HepG2 (cell line): Measurements from ENCODE around the gene KMT2E. TPM values are rescaled to one million over a fixed set of nuclear protein-coding genes. Genes with fewer than 3 reads are reported as not detected.

Experiments used
- CBX5 ChIP-seq: sonication (generic); formaldehyde crosslinking; IDR thresholded peaks from 2 replicates; pipeline ENCODE4 v1.4.0; 2020; ENCODE audit warnings: missing genetic modification reagents, borderline replicate concordance
- DNMT3B ChIP-seq: conservative IDR thresholded peaks from 2 replicates; pipeline ENCODE4 v1.6.1; 2016; ENCODE audit warnings: missing biosample characterization, control low read depth
- KDM4B ChIP-seq: sonication (generic); formaldehyde crosslinking; IDR thresholded peaks from 2 replicates; pipeline ENCODE4 v1.4.0; 2020; ENCODE audit warnings: missing genetic modification reagents
- NFAT5 ChIP-seq: sonication (generic); formaldehyde crosslinking; IDR thresholded peaks from 2 replicates; pipeline ENCODE4 v1.4.0; 2020; ENCODE audit warnings: missing genetic modification reagents
- NR2C2 ChIP-seq: sonication (generic); formaldehyde crosslinking; IDR thresholded peaks from 2 replicates; pipeline ENCODE4 v1.4.0; 2020; ENCODE audit warnings: missing genetic modification reagents, mild to moderate bottlenecking, moderate library complexity, borderline replicate concordance
- POGZ ChIP-seq: sonication (generic); formaldehyde crosslinking; IDR thresholded peaks from 2 replicates; pipeline ENCODE4 v1.4.0; 2020; ENCODE audit warnings: mild to moderate bottlenecking, missing genetic modification reagents
- POLR2AphosphoS5 ChIP-seq: IDR thresholded peaks from 2 replicates; pipeline ENCODE4 v1.6.1; 2012; ENCODE audit warnings: low read depth, low read length
- RFX5 ChIP-seq: IDR thresholded peaks from 2 replicates; pipeline ENCODE4 v1.6.1; 2011; ENCODE audit warnings: low read depth, low read length, improper control_type of control experiment
- SSRP1 ChIP-seq: IDR thresholded peaks from 2 replicates; pipeline ENCODE4 v1.6.1; 2016; ENCODE audit warnings: control low read depth
- TSC22D2 ChIP-seq: sonication (generic); formaldehyde crosslinking; IDR thresholded peaks from 2 replicates; pipeline ENCODE4 v1.5.1; 2020; ENCODE audit warnings: missing genetic modification reagents, mild to moderate bottlenecking, borderline replicate concordance
- ZKSCAN1 ChIP-seq: fragments of 150-350 bp; IDR thresholded peaks from 2 replicates; pipeline ENCODE4 v1.6.1; 2014; ENCODE audit warnings: low read length
- ZNF232 ChIP-seq: sonication (generic); formaldehyde crosslinking; IDR thresholded peaks from 2 replicates; pipeline ENCODE4 v1.4.0; 2020; ENCODE audit warnings: missing genetic modification reagents, borderline replicate concordance
- ZNF275 ChIP-seq: sonication (generic); formaldehyde crosslinking; IDR thresholded peaks from 2 replicates; pipeline ENCODE4 v1.8.0; 2022; ENCODE audit warnings: missing genetic modification reagents, mild to moderate bottlenecking, inconsistent platforms, borderline replicate concordance
- ZNF746 ChIP-seq: sonication (generic); formaldehyde crosslinking; IDR thresholded peaks from 2 replicates; pipeline ENCODE4 v1.8.0; 2022; ENCODE audit warnings: mild to moderate bottlenecking, missing genetic modification reagents
- ZNF784 ChIP-seq: sonication (generic); formaldehyde crosslinking; IDR thresholded peaks from 2 replicates; pipeline ENCODE4 v1.5.1; 2020; ENCODE audit warnings: missing genetic modification reagents, mild to moderate bottlenecking, borderline replicate concordance
- polyA plus RNA-seq, 8 experiments: library from polyadenylated mRNA; depleted of rRNA in 3 of 8; stranded (reverse) in 7 of 8; unstranded in 1 of 8; fragments of >200 nt; fragmentation: Illumina TruSeq in 4 of 8; extraction: Trizol in 4 of 8; gene quantifications; 2 replicates each; pipeline versions ENCODE4 v1.2.1 to v1.2.3, GENCODE V29; 2011 to 2016; ENCODE audit warnings: low read depth in 4 of 8, missing spikeins in 1 of 8, mixed read lengths in 1 of 8; ENCODE audit not compliant: insufficient read depth in 1 of 8
- total RNA-seq, 5 experiments: library from RNA; depleted of rRNA; stranded (reverse); fragments of >200 nt; fragmentation: Illumina TruSeq; extraction: Trizol; gene quantifications; 2 replicates each; pipeline ENCODE4 v1.2.3, GENCODE V29; 2016; ENCODE audit warnings: low read depth in 1 of 5
- TF ChIP-seq, protein P1 (sequence below): sonication (generic); formaldehyde crosslinking; IDR thresholded peaks from 2 replicates; pipeline ENCODE4 v1.4.0; 2020; ENCODE audit warnings: missing genetic modification reagents
- TF ChIP-seq, protein P2 (sequence below): sonication (generic); formaldehyde crosslinking; IDR thresholded peaks from 2 replicates; pipeline ENCODE4 v1.4.0; 2020; ENCODE audit warnings: mild to moderate bottlenecking, missing genetic modification reagents, borderline replicate concordance

The KMT2E gene
- total and polyA plus RNA-seq, 2 of the 13 experiments (the other 11 are each of a cell fraction or from before 2014, with no cell fraction given): 6.3 to 24.4 TPM

GRCh38 chr7:105013221-105013815 lies 687 bp upstream of the KMT2E start (continued):
- TF ChIP-seq ZNF784 (CRISPR knock-in tag): no peak
- peak; percentile 50; the same call in 1 of the 2 replicates for TF ChIP-seq NR2C2 (CRISPR knock-in tag)
- TF ChIP-seq DNMT3B (CRISPR knock-in tag): no peak
- no peak for TF ChIP-seq KDM4B
- TF ChIP-seq, protein P1, sequence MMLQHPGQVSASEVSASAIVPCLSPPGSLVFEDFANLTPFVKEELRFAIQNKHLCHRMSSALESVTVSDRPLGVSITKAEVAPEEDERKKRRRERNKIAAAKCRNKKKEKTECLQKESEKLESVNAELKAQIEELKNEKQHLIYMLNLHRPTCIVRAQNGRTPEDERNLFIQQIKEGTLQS (CRISPR knock-in tag): no peak
- peak; percentile 1; the same call in 1 of the 2 replicates for TF ChIP-seq ZNF746 (CRISPR knock-in tag)
- no peak for TF ChIP-seq POGZ (CRISPR knock-in tag)
- no peak for TF ChIP-seq ZKSCAN1
- TF ChIP-seq POLR2AphosphoS5: peak; percentile 67
- TF ChIP-seq TSC22D2 (CRISPR knock-in tag): 0 out of 2 replicates have a peak, but pooled peaks have one; percentile 24
- TF ChIP-seq CBX5 (CRISPR knock-in tag): 0 out of 2 replicates have a peak, but pooled peaks have one; percentile 27
- TF ChIP-seq NFAT5 (CRISPR knock-in tag): no peak
- peak; percentile 9; the same call in 1 of the 2 replicates for TF ChIP-seq ZNF275 (CRISPR knock-in tag)
- no peak for TF ChIP-seq RFX5
- no peak for TF ChIP-seq ZNF232 (CRISPR knock-in tag)
- TF ChIP-seq, protein P2, sequence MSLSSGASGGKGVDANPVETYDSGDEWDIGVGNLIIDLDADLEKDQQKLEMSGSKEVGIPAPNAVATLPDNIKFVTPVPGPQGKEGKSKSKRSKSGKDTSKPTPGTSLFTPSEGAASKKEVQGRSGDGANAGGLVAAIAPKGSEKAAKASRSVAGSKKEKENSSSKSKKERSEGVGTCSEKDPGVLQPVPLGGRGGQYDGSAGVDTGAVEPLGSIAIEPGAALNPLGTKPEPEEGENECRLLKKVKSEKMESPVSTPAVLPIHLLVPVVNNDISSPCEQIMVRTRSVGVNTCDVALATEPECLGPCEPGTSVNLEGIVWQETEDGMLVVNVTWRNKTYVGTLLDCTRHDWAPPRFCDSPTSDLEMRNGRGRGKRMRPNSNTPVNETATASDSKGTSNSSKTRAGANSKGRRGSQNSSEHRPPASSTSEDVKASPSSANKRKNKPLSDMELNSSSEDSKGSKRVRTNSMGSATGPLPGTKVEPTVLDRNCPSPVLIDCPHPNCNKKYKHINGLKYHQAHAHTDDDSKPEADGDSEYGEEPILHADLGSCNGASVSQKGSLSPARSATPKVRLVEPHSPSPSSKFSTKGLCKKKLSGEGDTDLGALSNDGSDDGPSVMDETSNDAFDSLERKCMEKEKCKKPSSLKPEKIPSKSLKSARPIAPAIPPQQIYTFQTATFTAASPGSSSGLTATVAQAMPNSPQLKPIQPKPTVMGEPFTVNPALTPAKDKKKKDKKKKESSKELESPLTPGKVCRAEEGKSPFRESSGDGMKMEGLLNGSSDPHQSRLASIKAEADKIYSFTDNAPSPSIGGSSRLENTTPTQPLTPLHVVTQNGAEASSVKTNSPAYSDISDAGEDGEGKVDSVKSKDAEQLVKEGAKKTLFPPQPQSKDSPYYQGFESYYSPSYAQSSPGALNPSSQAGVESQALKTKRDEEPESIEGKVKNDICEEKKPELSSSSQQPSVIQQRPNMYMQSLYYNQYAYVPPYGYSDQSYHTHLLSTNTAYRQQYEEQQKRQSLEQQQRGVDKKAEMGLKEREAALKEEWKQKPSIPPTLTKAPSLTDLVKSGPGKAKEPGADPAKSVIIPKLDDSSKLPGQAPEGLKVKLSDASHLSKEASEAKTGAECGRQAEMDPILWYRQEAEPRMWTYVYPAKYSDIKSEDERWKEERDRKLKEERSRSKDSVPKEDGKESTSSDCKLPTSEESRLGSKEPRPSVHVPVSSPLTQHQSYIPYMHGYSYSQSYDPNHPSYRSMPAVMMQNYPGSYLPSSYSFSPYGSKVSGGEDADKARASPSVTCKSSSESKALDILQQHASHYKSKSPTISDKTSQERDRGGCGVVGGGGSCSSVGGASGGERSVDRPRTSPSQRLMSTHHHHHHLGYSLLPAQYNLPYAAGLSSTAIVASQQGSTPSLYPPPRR (CRISPR knock-in tag): peak; percentile 57; the same call in 1 of the 2 replicates
- TF ChIP-seq SSRP1 (CRISPR knock-in tag): no peak
